IPS DF 19.7 (cell line): ENCODE data around the gene RING1.
"Not testable (repeated sequence)": the region's sequence is repeated elsewhere in the genome, so short reads cannot be mapped to it uniquely, and the experiment has no call there.

Source experiments
- DNase-seq: peaks from one replicate; pipeline ENCODE4 v3.0.0-alpha.2; 2013; ENCODE audit warnings: low read depth, low spot score

Gene RING1

DNA sequence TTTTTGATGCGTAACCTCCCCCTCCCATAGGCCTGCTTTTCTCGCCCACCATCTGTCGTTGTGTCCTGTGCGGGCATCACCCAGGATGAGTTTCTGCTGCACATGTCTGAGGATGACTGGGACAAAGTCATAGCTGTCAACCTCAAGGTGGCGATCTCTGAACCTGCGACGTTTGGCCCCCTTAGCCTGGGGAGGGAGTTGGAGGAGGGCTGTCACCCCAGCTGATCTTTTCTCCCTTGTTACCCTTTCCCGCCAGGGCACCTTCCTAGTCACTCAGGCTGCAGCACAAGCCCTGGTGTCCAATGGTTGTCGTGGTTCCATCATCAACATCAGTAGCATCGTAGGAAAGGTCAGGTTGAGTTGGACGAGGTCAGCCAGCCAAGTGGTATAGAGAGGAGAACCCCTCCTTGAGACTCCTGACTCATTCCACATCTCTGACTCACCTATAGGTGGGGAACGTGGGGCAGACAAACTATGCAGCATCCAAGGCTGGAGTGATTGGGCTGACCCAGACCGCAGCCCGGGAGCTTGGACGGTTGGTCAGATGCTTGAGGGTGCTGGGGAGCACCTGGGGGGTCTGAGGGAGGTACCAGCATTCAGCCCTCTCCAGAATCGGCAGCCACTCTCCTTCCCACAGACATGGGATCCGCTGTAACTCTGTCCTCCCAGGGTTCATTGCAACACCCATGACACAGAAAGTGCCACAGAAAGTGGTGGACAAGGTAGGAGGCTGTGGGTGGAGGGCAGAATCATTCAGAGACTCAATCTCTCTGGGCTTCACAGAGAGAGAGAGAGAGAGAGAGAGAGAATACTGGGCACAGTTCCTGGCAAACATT, 2.9 kb upstream of the RING1 start:
- no peak for DNase-seq

DNA sequence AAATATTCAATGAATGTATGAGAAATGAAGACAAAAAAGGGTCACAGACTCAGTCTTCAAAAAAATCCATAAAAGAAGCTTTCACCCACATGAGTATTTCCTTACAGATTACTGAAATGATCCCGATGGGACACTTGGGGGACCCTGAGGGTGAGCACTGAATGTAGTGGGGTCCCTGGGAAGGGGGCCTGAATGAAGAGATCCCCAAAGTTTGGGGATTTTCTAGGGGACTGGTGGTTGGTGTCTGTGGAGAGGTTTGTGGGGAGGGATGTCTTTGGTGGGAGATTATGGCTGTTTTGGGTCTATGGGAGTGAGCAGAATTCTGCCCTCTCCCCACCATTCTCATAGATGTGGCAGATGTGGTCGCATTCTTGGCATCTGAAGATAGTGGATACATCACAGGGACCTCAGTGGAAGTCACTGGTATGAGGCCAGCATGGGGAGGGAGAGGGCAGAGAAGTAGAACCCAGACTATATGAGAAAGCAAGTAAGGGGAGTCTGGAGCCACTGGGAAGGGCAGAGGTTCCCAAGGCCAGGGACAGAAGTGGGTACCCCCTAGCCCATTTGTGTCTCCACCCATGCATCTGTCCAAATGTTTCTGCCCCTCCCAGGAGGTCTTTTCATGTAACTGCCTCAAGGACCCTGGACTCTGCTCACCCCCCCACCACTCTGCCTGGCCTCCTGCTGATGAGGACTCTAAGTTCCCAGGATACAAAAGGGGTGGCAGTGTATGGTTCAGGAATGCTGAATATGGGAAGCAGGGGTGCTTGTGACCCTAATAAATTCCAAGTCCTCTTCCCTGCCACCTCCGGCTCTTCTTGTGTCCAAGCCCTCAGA, 2.1 kb upstream of the RING1 start:
- no peak for DNase-seq

DNA sequence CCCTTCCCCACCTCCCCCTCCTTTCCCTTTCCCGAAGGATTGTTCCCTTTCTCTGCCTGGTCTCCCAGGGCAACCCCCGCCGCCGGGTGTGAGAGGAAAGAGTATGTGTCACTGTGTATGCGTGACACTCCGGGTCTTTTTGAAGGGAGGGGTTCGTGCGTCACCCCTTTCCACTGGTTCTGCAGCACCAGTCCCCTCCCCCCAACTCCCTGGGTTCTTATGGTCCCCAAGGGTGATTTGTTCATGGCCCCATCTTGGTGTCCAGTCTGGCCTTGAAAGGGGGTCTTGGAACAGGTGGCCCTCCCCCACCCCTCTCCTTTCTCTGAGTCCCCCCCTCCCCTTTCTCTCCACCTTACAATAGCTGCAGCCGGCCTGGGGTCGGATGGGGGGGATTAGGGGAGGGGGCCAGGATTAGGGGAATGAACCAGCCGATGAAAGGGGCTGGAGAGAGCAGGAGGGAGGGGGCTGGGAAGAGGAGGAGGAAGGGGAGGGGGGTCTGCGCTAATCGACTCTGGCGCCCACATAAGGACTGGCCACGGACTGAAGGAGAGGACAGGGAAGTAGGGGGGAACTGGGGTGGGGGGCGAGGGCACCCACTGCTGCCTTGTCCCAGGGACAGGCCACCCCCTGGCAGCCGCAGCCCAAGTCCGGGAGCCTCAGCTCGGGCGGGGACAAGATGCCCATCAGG, 1.3 kb upstream of the RING1 start:
- DNase-seq = no peak

DNA sequence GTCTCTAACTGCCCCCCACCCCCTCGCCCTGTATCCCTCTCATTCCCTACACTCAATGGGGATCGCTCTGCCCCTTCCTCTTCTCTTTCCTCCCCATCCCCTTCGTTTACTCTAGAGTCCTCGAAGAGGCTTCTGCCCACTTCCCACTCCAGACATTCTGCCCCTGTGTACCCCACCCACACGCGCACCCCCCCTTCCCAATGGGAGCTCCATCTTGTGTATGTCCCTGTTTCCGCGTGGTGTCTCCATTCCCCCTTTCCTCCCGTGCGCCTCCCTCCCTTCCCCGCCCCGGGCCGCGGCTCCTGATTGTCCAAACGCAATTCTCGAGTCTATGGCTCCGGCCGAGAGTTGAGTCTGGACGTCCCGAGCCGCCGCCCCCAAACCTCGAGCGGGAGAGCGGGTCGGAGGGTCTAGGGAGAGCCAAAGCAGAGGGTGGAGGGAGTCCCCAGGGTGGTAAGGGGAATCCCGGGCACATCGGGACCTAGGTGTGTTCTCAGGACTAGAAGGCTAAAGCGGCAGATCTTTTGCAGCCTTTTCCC, 679 bp upstream of the RING1 start:
- no peak for DNase-seq

DNA sequence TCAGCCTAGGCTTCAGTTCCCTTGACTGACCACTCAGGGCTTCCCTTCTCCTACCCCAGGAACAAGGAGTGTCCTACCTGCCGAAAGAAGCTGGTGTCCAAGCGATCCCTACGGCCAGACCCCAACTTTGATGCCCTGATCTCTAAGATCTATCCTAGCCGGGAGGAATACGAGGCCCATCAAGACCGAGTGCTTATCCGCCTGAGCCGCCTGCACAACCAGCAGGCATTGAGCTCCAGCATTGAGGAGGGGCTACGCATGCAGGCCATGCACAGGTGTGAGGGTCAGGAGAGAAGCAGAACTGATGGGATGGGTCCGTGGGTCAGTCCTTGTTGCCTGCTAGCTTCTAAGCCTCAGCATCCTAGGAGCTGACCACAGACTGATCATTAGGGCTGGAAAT, 1.6 kb downstream of the RING1 start:
- DNase-seq = no peak

DNA sequence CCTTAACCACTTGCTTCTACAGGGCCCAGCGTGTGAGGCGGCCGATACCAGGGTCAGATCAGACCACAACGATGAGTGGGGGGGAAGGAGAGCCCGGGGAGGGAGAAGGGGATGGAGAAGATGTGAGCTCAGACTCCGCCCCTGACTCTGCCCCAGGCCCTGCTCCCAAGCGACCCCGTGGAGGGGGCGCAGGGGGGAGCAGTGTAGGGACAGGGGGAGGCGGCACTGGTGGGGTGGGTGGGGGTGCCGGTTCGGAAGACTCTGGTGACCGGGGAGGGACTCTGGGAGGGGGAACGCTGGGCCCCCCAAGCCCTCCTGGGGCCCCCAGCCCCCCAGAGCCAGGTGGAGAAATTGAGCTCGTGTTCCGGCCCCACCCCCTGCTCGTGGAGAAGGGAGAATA, 2.8 kb downstream of the RING1 start:
- no peak for DNase-seq

DNA sequence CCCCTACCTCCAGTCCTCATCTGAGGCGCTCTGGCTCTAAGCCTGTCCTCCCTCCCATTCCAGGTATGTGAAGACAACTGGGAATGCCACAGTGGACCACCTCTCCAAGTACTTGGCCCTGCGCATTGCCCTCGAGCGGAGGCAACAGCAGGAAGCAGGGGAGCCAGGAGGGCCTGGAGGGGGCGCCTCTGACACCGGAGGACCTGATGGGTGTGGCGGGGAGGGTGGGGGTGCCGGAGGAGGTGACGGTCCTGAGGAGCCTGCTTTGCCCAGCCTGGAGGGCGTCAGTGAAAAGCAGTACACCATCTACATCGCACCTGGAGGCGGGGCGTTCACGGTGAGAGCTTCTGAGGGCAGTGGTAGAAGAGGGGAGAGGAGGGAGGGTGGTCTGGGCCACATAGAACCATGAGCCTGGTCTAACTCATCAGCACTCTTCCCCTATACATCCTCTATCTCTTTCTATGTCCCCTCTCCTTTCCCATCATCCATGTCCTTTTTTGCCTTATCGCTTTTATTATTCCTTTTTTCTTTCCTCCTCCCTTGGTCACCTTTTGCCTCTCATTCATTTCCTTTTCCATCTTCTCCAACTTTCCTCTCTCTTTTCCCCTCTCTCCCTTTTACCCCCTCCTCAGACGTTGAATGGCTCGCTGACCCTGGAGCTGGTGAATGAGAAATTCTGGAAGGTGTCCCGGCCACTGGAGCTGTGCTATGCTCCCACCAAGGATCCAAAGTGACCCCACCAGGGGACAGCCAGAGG, 3.5 kb downstream of the RING1 start:
- DNase-seq = no peak

DNA sequence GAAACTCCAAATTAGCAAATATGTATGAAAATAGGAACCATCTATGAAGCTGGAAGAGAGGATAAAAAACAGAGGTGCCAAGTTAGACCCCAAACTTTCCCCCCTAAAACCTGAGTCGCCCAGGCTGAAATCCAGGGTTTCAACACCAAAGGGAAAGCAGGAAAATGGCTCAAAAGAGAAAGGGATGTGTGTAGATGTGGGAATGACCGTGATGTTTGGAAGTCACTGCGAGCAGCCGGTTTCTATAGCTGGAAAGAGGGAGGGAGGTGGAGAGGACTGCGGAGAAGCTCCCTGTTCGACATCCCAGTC, 4.5 kb downstream of the RING1 start:
- no peak for DNase-seq

DNA sequence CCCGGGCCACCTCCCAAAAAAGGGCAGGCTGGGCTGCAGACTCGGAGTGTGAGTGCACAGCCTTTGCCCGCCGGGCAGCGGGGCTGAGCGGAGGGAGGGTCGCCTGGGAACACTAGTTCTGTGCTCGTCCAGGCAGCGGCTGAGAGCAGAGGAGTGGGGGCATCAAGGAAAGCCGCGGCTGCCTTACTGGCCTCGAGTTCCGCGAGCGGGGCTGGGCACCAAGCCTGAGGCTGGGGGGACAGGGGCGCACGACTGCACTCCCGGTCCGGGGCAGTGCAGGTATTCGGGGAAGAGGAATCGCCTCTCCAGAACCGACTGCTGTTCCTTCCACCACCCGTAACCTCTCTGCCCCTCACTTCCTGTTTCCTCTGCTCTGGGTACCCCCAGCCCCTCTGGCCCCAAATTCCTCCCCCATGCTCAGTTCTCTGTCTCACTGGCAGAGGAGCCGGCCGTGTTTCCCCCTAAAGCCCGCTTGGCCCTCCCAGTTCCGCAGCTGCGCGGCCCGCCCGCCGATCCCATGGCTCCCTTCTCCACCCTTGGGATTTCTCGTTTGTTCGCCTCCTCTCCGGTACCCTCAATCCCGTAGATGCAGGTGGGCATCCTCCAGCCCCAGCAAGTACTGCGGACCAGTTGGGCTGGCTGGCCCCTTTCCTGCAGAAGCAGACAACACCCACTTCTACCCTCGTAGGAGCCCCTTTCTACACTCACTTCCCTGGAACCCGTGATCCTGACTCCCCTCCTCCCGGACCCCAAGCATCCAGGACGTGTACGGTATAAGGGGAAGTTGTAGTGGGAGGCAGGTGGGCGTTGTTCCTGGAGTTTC, 5.1 kb downstream of the RING1 start:
- no peak for DNase-seq

DNA sequence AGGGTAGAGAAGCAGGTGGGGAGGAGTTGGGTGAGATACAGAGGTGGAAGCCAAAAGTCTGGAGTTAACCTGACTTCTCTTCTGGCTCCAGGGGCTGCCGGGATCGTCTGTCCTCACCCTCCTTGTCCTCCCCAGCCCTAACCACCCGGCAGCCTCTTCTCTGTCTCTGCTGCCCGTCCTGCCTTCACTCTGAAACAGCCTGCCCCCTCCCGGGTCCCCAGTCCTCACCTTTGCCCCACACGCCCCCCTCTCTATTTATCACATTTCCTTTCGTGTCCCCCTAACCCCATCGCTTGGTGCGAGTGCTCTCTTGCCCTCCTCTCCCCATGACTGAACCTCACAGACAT, 5.7 kb downstream of the RING1 start:
- DNase-seq = no peak

DNA sequence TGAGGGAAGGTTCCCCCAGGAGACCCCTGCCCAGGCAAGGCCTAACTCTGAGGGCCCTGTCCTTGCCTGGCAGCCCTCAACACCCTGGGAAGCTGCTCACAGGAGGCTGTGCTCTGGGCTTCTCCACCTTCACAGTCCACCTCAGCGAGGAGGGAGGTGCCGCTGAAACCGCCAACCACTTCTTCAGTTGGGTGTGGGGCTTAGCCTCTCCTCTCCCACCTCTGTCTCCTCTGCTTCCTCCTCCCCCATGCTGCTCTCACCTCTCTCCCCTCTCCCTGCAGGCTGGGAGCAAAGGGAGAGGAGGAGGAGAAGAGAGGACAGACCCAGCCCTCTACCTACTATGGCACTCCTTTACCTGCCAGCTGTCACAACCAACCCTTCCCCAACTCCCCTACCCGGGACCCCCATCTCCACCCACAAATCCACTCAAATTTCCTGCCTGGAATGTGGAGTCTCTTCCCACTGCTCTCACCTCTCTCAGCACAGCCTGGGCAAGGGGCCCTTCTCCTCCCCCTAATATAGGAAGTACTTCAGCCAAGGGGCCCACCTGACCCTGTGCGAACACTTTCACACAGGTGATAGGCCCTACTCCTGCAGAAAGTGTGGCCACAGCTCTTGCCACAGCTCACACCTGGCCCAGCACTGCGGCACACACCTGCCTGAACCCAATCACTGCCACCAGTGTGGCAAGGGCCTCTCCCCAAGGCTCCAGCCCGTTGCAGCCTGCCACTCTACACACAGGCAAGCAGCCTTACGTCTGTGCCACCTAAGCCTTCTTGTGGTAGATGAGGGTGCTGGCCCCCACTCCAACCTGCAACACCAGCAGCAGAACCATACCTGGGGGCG, 7.2 kb downstream of the RING1 start:
- DNase-seq = no peak

DNA sequence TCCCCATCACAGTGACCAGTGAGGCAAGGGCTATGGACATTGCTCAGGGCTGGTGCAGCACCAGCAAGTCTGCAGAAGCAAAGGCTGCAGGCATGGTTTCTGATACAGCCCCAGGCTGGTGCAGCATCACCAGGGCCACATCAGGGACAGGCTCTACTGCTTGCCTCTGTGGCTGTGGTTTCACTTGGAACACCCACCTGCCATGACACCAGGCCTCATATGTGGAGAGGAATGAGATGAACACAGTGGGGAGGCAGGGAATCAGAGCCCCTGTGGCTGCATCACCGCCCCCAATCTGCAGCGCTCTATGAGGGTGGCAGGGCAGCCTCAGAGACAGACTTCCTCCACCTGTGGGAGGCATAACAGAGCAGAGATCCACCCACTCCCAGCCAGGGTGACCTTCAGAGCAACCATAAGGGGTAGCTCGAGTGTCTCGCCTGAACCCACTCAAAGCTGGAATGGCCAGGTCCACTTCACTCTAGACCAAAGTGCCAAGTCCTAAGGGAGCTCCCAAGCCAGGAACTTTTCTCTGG, 7.9 kb downstream of the RING1 start:
- no peak for DNase-seq

DNA sequence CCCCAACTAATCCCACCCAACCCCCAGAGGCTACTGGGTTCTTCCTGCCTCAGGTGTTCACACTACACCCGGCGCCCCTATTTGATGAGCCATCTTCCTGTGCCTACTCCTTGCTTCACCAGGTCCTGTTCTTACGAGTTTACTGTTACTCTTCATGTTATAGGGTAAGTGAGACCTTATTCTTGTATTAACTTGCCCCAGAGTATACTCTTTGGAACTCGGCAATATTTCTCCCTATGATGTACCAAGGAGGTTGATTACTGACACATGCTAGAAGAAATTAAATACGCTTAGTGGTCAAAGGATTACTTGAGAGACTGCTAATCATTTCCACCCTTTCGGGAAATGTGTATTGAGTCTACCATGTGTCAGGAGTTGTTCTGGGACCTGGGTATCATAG, 8.9 kb downstream of the RING1 start:
- no peak for DNase-seq

DNA sequence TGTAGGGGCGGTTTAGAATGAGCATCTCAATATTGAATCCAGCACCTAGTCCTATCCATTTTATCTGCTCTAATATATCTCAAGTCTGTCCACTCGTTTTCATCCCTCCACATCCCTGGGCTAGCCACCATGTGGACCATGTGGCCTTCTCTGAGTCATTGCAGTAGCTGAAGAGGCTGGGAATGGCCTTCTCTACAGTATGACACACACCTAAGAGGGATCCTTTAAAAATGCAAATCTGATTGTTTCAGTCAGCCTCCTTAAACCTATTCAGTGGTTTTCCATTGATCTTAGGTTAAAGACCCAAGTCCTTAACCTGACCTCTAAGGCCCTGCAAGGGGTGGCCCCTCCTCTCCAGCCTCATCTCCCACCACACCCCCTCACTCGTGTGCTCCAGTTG, 9.4 kb downstream of the RING1 start:
- DNase-seq = no peak

DNA sequence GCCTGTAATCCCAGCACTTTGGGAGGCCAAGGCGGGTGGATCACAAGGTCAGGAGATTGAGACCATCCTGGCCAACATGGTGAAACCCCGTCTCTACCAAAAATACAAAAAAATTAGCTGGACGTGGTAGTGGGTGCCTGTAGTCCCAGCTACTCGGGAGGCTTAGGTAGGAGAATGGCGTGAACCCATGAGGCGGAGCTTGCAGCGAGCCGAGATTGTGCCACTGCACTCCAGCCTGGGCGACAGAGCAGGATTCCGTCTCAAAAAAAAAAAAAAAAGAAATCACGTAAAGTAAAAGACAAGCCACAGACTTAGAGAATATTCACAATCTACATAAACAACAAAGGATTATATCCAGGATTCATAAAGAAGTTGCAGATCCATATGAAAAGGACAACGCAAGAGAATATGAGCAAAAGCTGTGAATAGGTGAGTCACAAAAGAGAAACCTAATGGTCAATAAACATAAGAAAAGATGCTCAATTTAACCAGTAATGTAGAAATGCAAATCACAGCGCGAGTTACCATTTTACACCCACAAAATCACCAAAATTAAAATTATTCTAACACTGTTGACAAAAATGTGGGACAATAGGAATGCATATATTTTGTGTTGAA, 18.3 kb downstream of the RING1 start:
- not testable (repeated sequence) for DNase-seq

DNA sequence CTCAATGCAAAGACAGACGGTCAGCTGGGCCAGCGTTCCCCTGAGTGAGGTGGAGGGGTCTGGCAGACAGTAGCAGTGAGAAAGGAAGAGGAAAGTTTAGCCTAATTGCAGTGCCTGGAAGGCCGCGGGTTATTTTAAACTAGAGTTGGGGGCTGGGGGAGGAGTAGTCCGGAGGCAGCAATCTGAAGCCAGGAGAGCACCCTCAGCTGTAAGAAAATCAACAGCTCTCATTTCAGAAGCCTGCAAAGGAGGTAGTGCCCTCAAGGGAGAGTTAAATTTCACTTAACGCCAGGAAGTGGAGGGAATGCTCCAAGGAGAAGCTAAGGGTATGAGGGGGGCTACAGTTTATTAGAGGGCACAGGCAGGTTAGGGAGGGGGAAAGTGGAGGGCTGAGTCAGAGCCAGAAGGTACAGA, 26.9 kb downstream of the RING1 start:
- DNase-seq = no peak

DNA sequence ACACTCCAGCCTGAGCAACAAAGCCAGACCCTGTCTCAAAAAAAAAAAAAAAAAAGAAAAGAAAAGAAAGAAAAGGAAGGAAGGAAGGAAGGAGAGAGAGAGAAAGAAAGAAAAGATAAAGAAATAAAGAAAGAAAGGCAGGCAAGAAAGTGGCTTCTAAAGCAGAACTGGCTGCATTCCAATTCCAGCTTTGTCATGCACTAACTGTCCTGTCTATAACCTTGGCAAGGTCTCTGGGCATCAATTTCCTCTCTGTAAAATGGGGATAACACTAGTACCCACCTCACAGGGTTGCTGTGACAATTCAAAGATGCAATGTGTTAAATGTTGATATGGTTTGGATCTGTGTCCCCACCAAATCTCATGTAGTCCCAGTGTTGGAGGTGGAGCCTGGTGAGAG, 28.0 kb downstream of the RING1 start:
- no peak for DNase-seq

DNA sequence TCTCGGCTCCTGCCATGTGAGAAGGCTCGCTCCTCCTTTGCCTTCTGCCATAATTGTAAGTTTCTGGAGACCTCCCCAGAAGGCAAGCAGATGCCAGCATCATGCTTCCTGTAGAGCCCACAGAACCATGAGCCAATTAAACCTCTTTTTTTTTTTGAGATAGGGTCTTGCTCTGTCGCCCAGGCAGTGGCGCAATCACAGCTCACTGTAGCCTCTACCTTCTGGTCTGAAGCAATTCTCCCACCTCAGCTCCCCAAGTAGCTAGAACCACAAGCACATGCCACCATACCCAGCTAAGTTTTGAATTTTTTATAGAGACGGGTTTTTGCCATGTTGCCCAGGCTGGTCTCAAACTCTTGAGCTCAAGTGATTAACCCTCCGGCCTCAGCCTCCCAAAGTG, 28.6 kb downstream of the RING1 start:
- DNase-seq = no peak

DNA sequence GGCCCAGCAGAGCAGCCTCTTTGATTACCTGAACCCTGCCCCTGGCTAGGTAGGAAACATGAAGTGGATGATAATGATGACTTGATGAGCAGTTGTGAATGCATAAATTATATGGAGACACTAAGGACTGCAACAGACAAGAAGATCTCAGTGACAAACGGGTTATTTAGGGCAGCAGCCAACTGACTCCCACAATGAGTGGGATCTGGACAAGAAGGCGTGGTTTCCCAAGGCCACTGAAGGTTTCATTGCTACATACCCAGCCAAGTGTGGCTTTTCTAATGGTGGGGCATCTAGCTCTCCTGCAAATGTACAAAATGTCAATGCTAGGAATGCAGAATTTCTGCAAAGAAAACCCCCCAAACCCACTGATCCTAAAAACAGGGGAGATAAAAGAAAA, 29.4 kb downstream of the RING1 start:
- DNase-seq = no peak
